CD14-positive monocyte (primary cell): ENCODE results near the gene KISS1. TPM values are rescaled to one million over a fixed set of nuclear protein-coding genes. Genes with fewer than 3 reads are reported as not detected.

Source experiments
- DNase-seq, 3 donors: peaks; one replicate each; pipeline ENCODE4 v3.0.0-alpha.2; 2011 to 2022
- H2AFZ ChIP-seq: 2 replicates; pipeline ENCODE4 v1.6.0; 2012; ENCODE audit warnings: mild to moderate bottlenecking, low read depth, low read length, inconsistent platforms; ENCODE audit not compliant: insufficient read depth, poor library complexity, severe bottlenecking
- H3K27ac ChIP-seq, 2 donors: 1 replicate in 1 of 2; 2 replicates in 1 of 2; pipeline ENCODE4 v1.5.1; 2012 to 2013; ENCODE audit warnings: low read length in 2 of 2, control low read depth in 1 of 2, inconsistent platforms in 1 of 2, low read depth in 1 of 2, mild to moderate bottlenecking in 1 of 2
- H3K27me3 ChIP-seq, 2 donors: one replicate each; pipeline versions ENCODE4 v1.6.0 to v1.6.1; 2011 to 2013; ENCODE audit warnings: low read length in 2 of 2; ENCODE audit not compliant: control insufficient read depth in 2 of 2, insufficient read depth in 2 of 2
- H3K36me3 ChIP-seq, 2 donors: replicated peaks in 1 of 2; 1 replicate in 1 of 2; 2 replicates in 1 of 2; pipeline versions ENCODE4 v1.5.1 to v1.6.1; 2012 to 2013; ENCODE audit warnings: low read length in 2 of 2, control low read depth in 1 of 2, inconsistent platforms in 1 of 2, mild to moderate bottlenecking in 1 of 2; ENCODE audit not compliant: insufficient read depth in 2 of 2, control insufficient read depth in 1 of 2
- H3K4me1 ChIP-seq, 2 donors: 1 replicate in 1 of 2; 2 replicates in 1 of 2; pipeline versions ENCODE4 v1.5.1 to v1.6.1; 2012 to 2013; ENCODE audit warnings: low read length in 2 of 2, control low read depth in 1 of 2, inconsistent platforms in 1 of 2, mild to moderate bottlenecking in 1 of 2, moderate library complexity in 1 of 2; ENCODE audit not compliant: insufficient read depth in 2 of 2, control insufficient read depth in 1 of 2
- H3K4me2 ChIP-seq: replicated peaks from 2 replicates; pipeline ENCODE3; 2012; ENCODE audit warnings: low read length, moderate library complexity, mild to moderate bottlenecking; ENCODE audit not compliant: poor library complexity, severe bottlenecking; ENCODE audit errors: extremely low read depth
- H3K4me3 ChIP-seq, 3 experiments: fragments of 200-600 bp in 1 of 3; sonication (generic) in 1 of 3; replicated peaks in 1 of 3; 1 replicate in 2 of 3; 2 replicates in 1 of 3; pipeline ENCODE4 v1.5.1; 2011 to 2013; ENCODE audit warnings: low read length in 3 of 3, mild to moderate bottlenecking in 3 of 3, control low read depth in 2 of 3, low read depth in 2 of 3, inconsistent platforms in 1 of 3, moderate library complexity in 1 of 3
- H3K79me2 ChIP-seq: 2 replicates; pipeline ENCODE4 v1.6.0; 2012; ENCODE audit warnings: mild to moderate bottlenecking, control low read depth, inconsistent platforms, low read length, moderate library complexity; ENCODE audit not compliant: insufficient read depth
- H3K9ac ChIP-seq: 2 replicates; pipeline ENCODE4 v1.6.0; 2017; ENCODE audit warnings: low read length, mild to moderate bottlenecking; ENCODE audit not compliant: insufficient read depth, poor library complexity, severe bottlenecking
- H3K9me3 ChIP-seq, 2 donors: replicated peaks in 1 of 2; 1 replicate in 1 of 2; 2 replicates in 1 of 2; pipeline versions ENCODE4 v1.5.1 to v1.6.1; 2012 to 2013; ENCODE audit warnings: low read length in 2 of 2, control low read depth in 1 of 2; ENCODE audit not compliant: control insufficient read depth in 1 of 2, insufficient read depth in 1 of 2
- H4K20me1 ChIP-seq: 2 replicates; pipeline ENCODE4 v1.6.0; 2012; ENCODE audit warnings: mild to moderate bottlenecking, low read length, control low read depth, moderate library complexity; ENCODE audit not compliant: insufficient read depth
- H3K27ac Mint-ChIP-seq, 7 donors: one replicate each; pipeline ENCODE4 v1.8.0; 2020; ENCODE audit warnings: mild to moderate bottlenecking in 7 of 7, mixed read lengths in 7 of 7, moderate library complexity in 6 of 7, inconsistent platforms in 2 of 7
- H3K27me3 Mint-ChIP-seq, 3 donors: one replicate each; pipeline ENCODE4 v1.8.0; 2021 to 2022; ENCODE audit warnings: low read depth in 3 of 3, mild to moderate bottlenecking in 3 of 3, mixed read lengths in 3 of 3, moderate library complexity in 3 of 3, inconsistent platforms in 1 of 3
- H3K36me3 Mint-ChIP-seq, 2 donors: one replicate each; pipeline ENCODE4 v1.8.0; 2020; ENCODE audit warnings: mixed read lengths in 2 of 2, inconsistent platforms in 1 of 2, mild to moderate bottlenecking in 1 of 2
- H3K4me1 Mint-ChIP-seq: one replicate; pipeline ENCODE4 v1.8.0; 2020; ENCODE audit warnings: mild to moderate bottlenecking, mixed read lengths
- H3K4me3 Mint-ChIP-seq, 2 donors: one replicate each; pipeline ENCODE4 v1.8.0; 2020; ENCODE audit warnings: mild to moderate bottlenecking in 2 of 2, mixed read lengths in 2 of 2, moderate library complexity in 1 of 2
- H3K9me3 Mint-ChIP-seq, 7 donors: one replicate each; pipeline ENCODE4 v1.8.0; 2020 to 2022; ENCODE audit warnings: mixed read lengths in 7 of 7, mild to moderate bottlenecking in 6 of 7, moderate library complexity in 6 of 7, inconsistent platforms in 2 of 7
- WGBS: methylation state at CpG from one replicate; pipeline ENCODE4 v1.1.5; 2013; ENCODE audit warnings: missing lambda C conversion rate; ENCODE audit not compliant: insufficient coverage; 5-methylcytosine and 5-hydroxymethylcytosine counted together
- intact Hi-C, 2 donors: fragments of 100-400 bp; cut with micrococcal nuclease; formaldehyde crosslinking; loops; one replicate each; pipeline versions ENCODE4 v1.15.0 to v1.15.1; 2023
- polyA plus RNA-seq, 3 donors: library from polyadenylated mRNA; depleted of rRNA in 1 of 3; unstranded in 2 of 3; stranded (reverse) in 1 of 3; fragments of 300-500 nt in 2 of 3; fragments of >200 nt in 1 of 3; fragmentation: Illumina TruSeq in 2 of 3; gene quantifications; 1 replicate in 2 of 3; 2 replicates in 1 of 3; pipeline ENCODE4 v1.2.3, GENCODE V29; 2012 to 2021
- TF ChIP-seq, protein P1 (sequence below): fragments of 200-600 bp; IDR thresholded peaks from one replicate; pipeline ENCODE4 v1.8.0; 2022; ENCODE audit warnings: antibody characterized with exemption, mild to moderate bottlenecking

Gene KISS1
- polyA plus RNA-seq, 3 donors, result not detected

DNA sequence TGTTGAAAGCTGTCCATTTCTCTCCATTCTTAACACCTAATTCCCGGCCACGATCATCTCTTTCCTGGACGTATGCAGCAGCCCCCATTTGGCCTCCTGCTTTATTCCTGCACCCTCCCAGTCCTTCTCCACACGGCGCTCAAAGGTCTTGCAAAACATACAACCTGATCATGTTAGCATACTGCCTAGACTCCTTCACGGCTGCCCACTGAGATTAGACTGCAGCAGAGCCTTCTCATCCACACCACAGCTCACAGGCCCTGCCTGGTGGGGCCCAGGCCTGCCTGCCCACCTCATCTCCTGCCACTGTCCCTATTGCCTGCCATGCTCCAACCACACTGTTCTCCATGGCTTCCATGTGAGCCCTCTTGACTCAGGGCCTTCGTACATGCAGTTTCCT is 14.8 kb upstream of the KISS1 start:
- TF ChIP-seq, protein P1, sequence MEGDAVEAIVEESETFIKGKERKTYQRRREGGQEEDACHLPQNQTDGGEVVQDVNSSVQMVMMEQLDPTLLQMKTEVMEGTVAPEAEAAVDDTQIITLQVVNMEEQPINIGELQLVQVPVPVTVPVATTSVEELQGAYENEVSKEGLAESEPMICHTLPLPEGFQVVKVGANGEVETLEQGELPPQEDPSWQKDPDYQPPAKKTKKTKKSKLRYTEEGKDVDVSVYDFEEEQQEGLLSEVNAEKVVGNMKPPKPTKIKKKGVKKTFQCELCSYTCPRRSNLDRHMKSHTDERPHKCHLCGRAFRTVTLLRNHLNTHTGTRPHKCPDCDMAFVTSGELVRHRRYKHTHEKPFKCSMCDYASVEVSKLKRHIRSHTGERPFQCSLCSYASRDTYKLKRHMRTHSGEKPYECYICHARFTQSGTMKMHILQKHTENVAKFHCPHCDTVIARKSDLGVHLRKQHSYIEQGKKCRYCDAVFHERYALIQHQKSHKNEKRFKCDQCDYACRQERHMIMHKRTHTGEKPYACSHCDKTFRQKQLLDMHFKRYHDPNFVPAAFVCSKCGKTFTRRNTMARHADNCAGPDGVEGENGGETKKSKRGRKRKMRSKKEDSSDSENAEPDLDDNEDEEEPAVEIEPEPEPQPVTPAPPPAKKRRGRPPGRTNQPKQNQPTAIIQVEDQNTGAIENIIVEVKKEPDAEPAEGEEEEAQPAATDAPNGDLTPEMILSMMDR, result no peak

DNA sequence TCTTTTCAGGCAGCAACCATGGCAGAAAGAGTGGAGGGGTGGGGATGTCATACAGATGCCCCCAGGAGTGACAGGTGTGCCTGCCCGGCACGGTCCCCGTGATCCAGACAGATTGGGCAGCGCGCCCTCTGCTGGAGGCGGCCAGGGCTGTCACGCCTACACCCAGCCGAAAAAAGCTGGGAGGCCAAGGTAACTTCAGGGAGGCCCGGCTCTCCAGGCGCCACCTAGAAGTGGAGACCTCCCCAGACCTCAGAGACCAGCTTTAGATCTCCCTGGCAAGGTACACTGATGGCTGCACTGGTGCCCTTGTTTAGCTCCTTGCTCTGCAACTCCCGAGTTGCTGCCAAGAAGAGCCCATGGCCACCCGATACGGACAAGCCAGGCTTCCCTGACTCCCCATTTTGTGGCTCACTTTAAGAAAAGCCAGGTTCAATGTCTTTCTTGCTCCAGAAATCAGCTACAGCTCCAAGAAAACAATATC is 10.9 kb upstream of the KISS1 start:
- H3K4me1 Mint-ChIP-seq, result no peaks in the 10 kb centered on the region
- H2AFZ ChIP-seq, result peak overlapping the region; percentile 26
- peak; percentile 23 to 47 (median 34) for DNase-seq
- intact Hi-C loops, result loop anchor here in 1 of 2 donors (2.0 kb wide), 1 partner anchor 44 kb away; no protein-coding TSS in a partner anchor
- no peaks in the 10 kb centered on the region for H3K36me3 ChIP-seq
- no peak overlapping the region for H3K4me2 ChIP-seq
- no peak overlapping the region for H3K4me3 Mint-ChIP-seq
- H3K4me1 ChIP-seq, result no peaks in the 10 kb centered on the region
- peaks cover 9 to 24% (median 18%) of the 10 kb centered on the region in 3 donors for H3K27me3 Mint-ChIP-seq
- no peak overlapping the region for H3K27ac Mint-ChIP-seq
- no peak overlapping the region for H3K9ac ChIP-seq
- WGBS, result 30% methylated on average over 11 of the region's 13 CpGs
- no peaks in the 10 kb centered on the region for H4K20me1 ChIP-seq
- no peaks in the 10 kb centered on the region for H3K79me2 ChIP-seq
- no peak overlapping the region for H3K4me3 ChIP-seq
- H3K9me3 Mint-ChIP-seq, result no peaks in the 10 kb centered on the region
- TF ChIP-seq, protein P1, result peak; percentile 95
- H3K36me3 Mint-ChIP-seq, result no peaks in the 10 kb centered on the region
- H3K9me3 ChIP-seq, result no peaks in the 10 kb centered on the region
- no peak overlapping the region for H3K27ac ChIP-seq
- H3K27me3 ChIP-seq, result no peaks in the 10 kb centered on the region

More for the DNA sequence above, 14.8 kb upstream of the KISS1 start:
- H3K27ac ChIP-seq, result no peak overlapping the region
- peaks cover 7 to 8% of the 10 kb centered on the region in 2 donors for H3K4me1 ChIP-seq
- H3K4me2 ChIP-seq, result no peak overlapping the region
- H3K9ac ChIP-seq, result no peak overlapping the region
- no peak overlapping the region for H3K4me3 ChIP-seq
- no peak overlapping the region for H3K4me3 Mint-ChIP-seq
- H3K9me3 Mint-ChIP-seq, result no peaks in the 10 kb centered on the region
- intact Hi-C loops, result no loop called here
- no peaks in the 10 kb centered on the region for H3K36me3 ChIP-seq
- H4K20me1 ChIP-seq, result no peaks in the 10 kb centered on the region
- DNase-seq, result no peak
- H3K36me3 Mint-ChIP-seq, result no peaks in the 10 kb centered on the region
- H3K9me3 ChIP-seq, result no peaks in the 10 kb centered on the region
- peaks cover 0 to 5% of the 10 kb centered on the region in 2 donors for H3K27me3 ChIP-seq
- peaks cover 11 to 14% (median 11%) of the 10 kb centered on the region in 3 donors for H3K27me3 Mint-ChIP-seq
- H3K4me1 Mint-ChIP-seq, result peaks cover 8% of the 10 kb centered on the region
- 90% methylated on average over 7 of the region's 7 CpGs for WGBS
- no peaks in the 10 kb centered on the region for H3K79me2 ChIP-seq
- no peak overlapping the region for H2AFZ ChIP-seq
- no peak overlapping the region for H3K27ac Mint-ChIP-seq
